Stimulated activated naive B cell treated with anti-CD40 and anti-IgM and Interleukin-4, amounts not matched to agents 10 μg/mL and 1 μg/mL and 100 μg/mL, for 72 hours (primary cell): ENCODE data around the gene SPATA31D1.

Source experiments
- ATAC-seq, 2 donors: fragments of 150-1000 bp; cut with Tn5 transposase; replicated peaks; 2 replicates each; pipeline ENCODE4 v1.10.0; 2021; ENCODE audit warnings: moderate library complexity in 1 of 2
- DNase-seq: peaks from one replicate; pipeline ENCODE4 v3.0.0; 2021
- H3K27ac Mint-ChIP-seq: one replicate; pipeline ENCODE4 v1.8.0; 2022; ENCODE audit warnings: mild to moderate bottlenecking, mixed read lengths
- H3K27me3 Mint-ChIP-seq, 2 donors: one replicate each; pipeline ENCODE4 v1.8.0; 2022; ENCODE audit warnings: mixed read lengths in 2 of 2
- H3K36me3 Mint-ChIP-seq, 2 donors: one replicate each; pipeline ENCODE4 v1.8.0; 2022; ENCODE audit warnings: mixed read lengths in 2 of 2, mild to moderate bottlenecking in 1 of 2
- H3K4me1 Mint-ChIP-seq, 2 donors: one replicate each; pipeline ENCODE4 v1.8.0; 2022; ENCODE audit warnings: mixed read lengths in 2 of 2, mild to moderate bottlenecking in 1 of 2
- H3K4me3 Mint-ChIP-seq, 2 donors: one replicate each; pipeline ENCODE4 v1.8.0; 2022; ENCODE audit warnings: mild to moderate bottlenecking in 2 of 2, mixed read lengths in 2 of 2, moderate library complexity in 1 of 2
- H3K9me3 Mint-ChIP-seq, 2 donors: one replicate each; pipeline ENCODE4 v1.8.0; 2022; ENCODE audit warnings: mixed read lengths in 2 of 2, mild to moderate bottlenecking in 1 of 2

Gene SPATA31D1

GRCh38 chr9:81984928-81985327 lies 3.6 kb upstream of the SPATA31D1 start:
- DNase-seq (no peak), ATAC-seq (peak in 1 of 2 donors; percentile 64)
- H3K9me3 Mint-ChIP-seq = peaks cover 0 to 1% of the 10 kb centered on the region in 2 donors
- no peaks in the 10 kb centered on the region for H3K36me3 Mint-ChIP-seq
- no peaks in the 10 kb centered on the region for H3K27me3 Mint-ChIP-seq
- H3K4me3 Mint-ChIP-seq = no peak overlapping the region
- H3K4me1 Mint-ChIP-seq = peaks cover 9 to 12% of the 10 kb centered on the region in 2 donors
- H3K27ac Mint-ChIP-seq = no peak overlapping the region

GRCh38 chr9:81986051-81986450 lies 2.5 kb upstream of the SPATA31D1 start:
- Mint-ChIP-seq H3K9me3 (peaks cover under 1 to 1% of the 10 kb centered on the region in 2 donors), H3K4me1 (peaks cover 9 to 10% of the 10 kb centered on the region in 2 donors), H3K27ac (no peak overlapping the region), H3K4me3 (no peak overlapping the region), H3K27me3 (peaks cover 5 to 7% of the 10 kb centered on the region in 2 donors), H3K36me3 (no peaks in the 10 kb centered on the region)
- DNase-seq (no peak), ATAC-seq (no peak)

- Mint-ChIP-seq H3K9me3 (peaks cover 4 to 5% of the 10 kb centered on the region in 2 donors), H3K36me3 (no peaks in the 10 kb centered on the region), H3K27ac (no peak overlapping the region), H3K4me1 (no peaks in the 10 kb centered on the region), H3K4me3 (no peak overlapping the region), H3K27me3 (peaks cover 14 to 28% of the 10 kb centered on the region in 2 donors)
- peak; percentile 70 to 72 for ATAC-seq
- DNase-seq = no peak
Measured at GRCh38 chr9:81989700-81990099, 1.1 kb downstream of the SPATA31D1 start.

- ATAC-seq = no peak
- no peaks in the 10 kb centered on the region for H3K36me3 Mint-ChIP-seq
- H3K4me3 Mint-ChIP-seq = no peak overlapping the region
Measured at GRCh38 chr9:81993656-81994055, 5.1 kb downstream of the SPATA31D1 start.

GRCh38 chr9:81999806-82000205 lies 11.2 kb downstream of the SPATA31D1 start:
- no peaks in the 10 kb centered on the region for H3K36me3 Mint-ChIP-seq
- ATAC-seq = no peak
- peaks cover 4 to 5% of the 10 kb centered on the region in 2 donors for H3K4me1 Mint-ChIP-seq
- no peak overlapping the region for H3K4me3 Mint-ChIP-seq
- no peak overlapping the region for H3K27ac Mint-ChIP-seq
- no peaks in the 10 kb centered on the region for H3K27me3 Mint-ChIP-seq
- no peak for DNase-seq
- H3K9me3 Mint-ChIP-seq = peaks cover 0 to 1% of the 10 kb centered on the region in 2 donors

More at GRCh38 chr9:81993656-81994055, 5.1 kb downstream of the SPATA31D1 start:
- Mint-ChIP-seq H3K4me1 (no peaks in the 10 kb centered on the region), H3K27me3 (peaks cover 14 to 28% of the 10 kb centered on the region in 2 donors), H3K27ac (no peak overlapping the region), H3K9me3 (peaks cover 4 to 5% of the 10 kb centered on the region in 2 donors)
- no peak for DNase-seq

GRCh38 chr9:82010711-82011110 lies 22.1 kb downstream of the SPATA31D1 start:
- Mint-ChIP-seq H3K36me3 (peaks cover 3 to 11% of the 10 kb centered on the region in 2 donors), H3K4me1 (no peaks in the 10 kb centered on the region), H3K9me3 (peaks cover 6 to 10% of the 10 kb centered on the region in 2 donors), H3K4me3 (no peak overlapping the region), H3K27ac (no peak overlapping the region), H3K27me3 (peaks cover 4 to 6% of the 10 kb centered on the region in 2 donors)
- ATAC-seq = no peak
- no peak for DNase-seq

- no peak for DNase-seq
Measured at GRCh38 chr9:82011133-82011532, 22.6 kb downstream of the SPATA31D1 start.

GRCh38 chr9:82012276-82012675 lies 23.7 kb downstream of the SPATA31D1 start:
- Mint-ChIP-seq H3K4me1 (no peaks in the 10 kb centered on the region), H3K4me3 (no peak overlapping the region), H3K36me3 (peaks cover 5 to 11% of the 10 kb centered on the region in 2 donors), H3K27me3 (peaks cover 4 to 6% of the 10 kb centered on the region in 2 donors), H3K9me3 (peaks cover 7 to 14% of the 10 kb centered on the region in 2 donors), H3K27ac (no peak overlapping the region)
- DNase-seq = no peak
- no peak for ATAC-seq

More at GRCh38 chr9:82011133-82011532, 22.6 kb downstream of the SPATA31D1 start:
- H3K4me3 Mint-ChIP-seq = no peak overlapping the region
- no peak for ATAC-seq
- no peaks in the 10 kb centered on the region for H3K4me1 Mint-ChIP-seq
- H3K36me3 Mint-ChIP-seq = peaks cover 3 to 11% of the 10 kb centered on the region in 2 donors
- H3K27me3 Mint-ChIP-seq = peaks cover 4 to 6% of the 10 kb centered on the region in 2 donors
- peaks cover 6 to 10% of the 10 kb centered on the region in 2 donors for H3K9me3 Mint-ChIP-seq
- no peak overlapping the region for H3K27ac Mint-ChIP-seq

GRCh38 chr9:82020331-82020730 lies 31.8 kb downstream of the SPATA31D1 start:
- Mint-ChIP-seq H3K9me3 (peaks cover 10 to 15% of the 10 kb centered on the region in 2 donors), H3K27ac (no peak overlapping the region), H3K4me1 (no peaks in the 10 kb centered on the region), H3K36me3 (peaks cover 7 to 8% of the 10 kb centered on the region in 2 donors), H3K27me3 (no peaks in the 10 kb centered on the region), H3K4me3 (no peak overlapping the region)
- DNase-seq = no peak
- ATAC-seq = no peak

- H3K36me3 Mint-ChIP-seq = peaks cover 6 to 8% of the 10 kb centered on the region in 2 donors
- peaks cover 9 to 13% of the 10 kb centered on the region in 2 donors for H3K9me3 Mint-ChIP-seq
- no peak for DNase-seq
- ATAC-seq = no peak
- H3K4me1 Mint-ChIP-seq = no peaks in the 10 kb centered on the region
- H3K4me3 Mint-ChIP-seq = no peak overlapping the region
- H3K27me3 Mint-ChIP-seq = no peaks in the 10 kb centered on the region
- H3K27ac Mint-ChIP-seq = no peak overlapping the region
Measured at GRCh38 chr9:82021198-82021597, 32.6 kb downstream of the SPATA31D1 start.

- H3K27ac Mint-ChIP-seq = no peak overlapping the region
- ATAC-seq = no peak
- no peak for DNase-seq
- no peaks in the 10 kb centered on the region for H3K27me3 Mint-ChIP-seq
- H3K9me3 Mint-ChIP-seq = peaks cover 8 to 9% of the 10 kb centered on the region in 2 donors
- peaks cover 6% of the 10 kb centered on the region in 2 donors for H3K36me3 Mint-ChIP-seq
- H3K4me3 Mint-ChIP-seq = no peak overlapping the region
- no peaks in the 10 kb centered on the region for H3K4me1 Mint-ChIP-seq
Measured at GRCh38 chr9:82022121-82022520, 33.5 kb downstream of the SPATA31D1 start.

- Mint-ChIP-seq H3K36me3 (no peaks in the 10 kb centered on the region), H3K4me3 (no peak overlapping the region), H3K27me3 (no peaks in the 10 kb centered on the region), H3K27ac (no peak overlapping the region), H3K9me3 (peaks cover 2 to 3% of the 10 kb centered on the region in 2 donors), H3K4me1 (no peaks in the 10 kb centered on the region)
- no peak for ATAC-seq
- no peak for DNase-seq
Measured at GRCh38 chr9:82024908-82025307, 36.3 kb downstream of the SPATA31D1 start.

- ATAC-seq = no peak
Measured at GRCh38 chr9:82031538-82032280, 43.1 kb downstream of the SPATA31D1 start.

GRCh38 chr9:82034956-82035731 lies 46.6 kb downstream of the SPATA31D1 start:
- Mint-ChIP-seq H3K4me3 (no peak overlapping the region), H3K36me3 (no peaks in the 10 kb centered on the region)

More at GRCh38 chr9:82031538-82032280, 43.1 kb downstream of the SPATA31D1 start:
- Mint-ChIP-seq H3K4me3 (no peak overlapping the region), H3K27ac (no peak overlapping the region), H3K9me3 (peaks cover 0 to 2% of the 10 kb centered on the region in 2 donors), H3K4me1 (no peaks in the 10 kb centered on the region), H3K27me3 (peaks cover 0 to 5% of the 10 kb centered on the region in 2 donors), H3K36me3 (no peaks in the 10 kb centered on the region)
- no peak for DNase-seq

More at GRCh38 chr9:82034956-82035731, 46.6 kb downstream of the SPATA31D1 start:
- DNase-seq (no peak), ATAC-seq (no peak)
- Mint-ChIP-seq H3K4me1 (peaks cover 2 to 6% of the 10 kb centered on the region in 2 donors), H3K9me3 (no peaks in the 10 kb centered on the region), H3K27ac (no peak overlapping the region), H3K27me3 (peaks cover 0 to 5% of the 10 kb centered on the region in 2 donors)
